HG02642 (cell line): Measurements from ENCODE around the gene CLSTN3.
"Not testable (repeated sequence)": the region's sequence is repeated elsewhere in the genome, so short reads cannot be mapped to it uniquely, and the experiment has no call there.

Source experiments
- ATAC-seq: cut with Tn5 transposase; IDR thresholded peaks from one replicate; pipeline ENCODE4 v1.9.1; 2021; ENCODE audit warnings: mild to moderate bottlenecking; ENCODE audit not compliant: unreplicated experiment, poor library complexity

Gene CLSTN3

DNA sequence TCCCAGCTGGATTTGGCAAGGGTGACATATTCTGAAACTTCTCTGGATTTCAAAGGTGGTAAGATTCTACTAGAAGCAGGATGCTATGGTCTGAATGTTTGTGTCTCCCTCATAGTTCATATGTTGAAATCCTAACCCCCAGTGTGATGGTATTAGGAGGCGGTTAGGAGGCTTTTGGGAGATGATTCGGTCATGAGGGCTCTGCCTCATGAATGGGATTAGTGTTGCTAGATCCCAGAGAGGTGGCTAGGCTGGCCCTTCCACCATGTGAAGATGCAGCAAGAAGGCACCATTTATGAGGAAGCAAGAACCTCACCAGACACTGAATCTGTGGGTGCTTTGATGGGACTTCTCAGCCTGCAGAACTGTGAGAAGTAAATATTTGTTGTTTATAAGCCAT is 48.3 kb downstream of the CLSTN3 start:
- no peak for ATAC-seq

DNA sequence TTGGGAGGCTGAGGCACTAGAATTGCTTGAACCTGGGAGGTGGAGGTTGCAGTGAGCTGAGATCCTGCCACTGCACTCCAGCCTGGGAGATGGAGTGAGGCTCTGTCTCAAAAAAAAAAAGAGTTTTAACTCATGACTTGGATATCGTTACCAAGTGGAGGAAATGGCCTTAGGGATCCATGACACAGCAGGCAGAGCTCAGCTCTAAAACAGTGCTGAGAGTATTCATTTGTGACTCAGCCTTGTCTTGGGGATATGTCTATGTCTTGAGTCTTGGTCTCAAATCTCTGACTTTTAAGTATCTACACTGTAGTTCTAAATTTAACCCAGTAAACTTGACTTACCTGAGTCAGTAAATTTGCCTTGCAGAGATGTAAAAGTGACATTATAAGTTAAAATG is 50.5 kb downstream of the CLSTN3 start:
- ATAC-seq, result no peak

DNA sequence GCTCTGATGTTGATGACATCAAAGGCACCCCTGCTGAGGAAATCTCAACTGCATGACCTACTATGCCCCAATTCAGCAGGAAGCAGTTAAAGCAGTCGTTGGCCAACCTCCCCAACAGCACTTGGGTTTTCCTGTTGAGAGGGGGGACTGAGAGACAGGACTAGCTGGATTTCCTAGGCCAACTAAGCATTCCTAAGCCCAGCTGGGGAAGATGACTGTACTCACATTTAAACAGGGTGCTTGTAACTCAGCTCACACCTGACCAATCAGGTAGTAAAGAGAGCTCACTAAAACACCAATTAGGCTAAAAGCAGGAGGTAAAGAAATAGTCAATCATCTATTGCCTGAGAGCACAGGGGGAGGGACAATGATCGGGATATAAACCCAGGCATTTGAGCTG is 55.9 kb downstream of the CLSTN3 start:
- ATAC-seq, result not testable (repeated sequence)

DNA sequence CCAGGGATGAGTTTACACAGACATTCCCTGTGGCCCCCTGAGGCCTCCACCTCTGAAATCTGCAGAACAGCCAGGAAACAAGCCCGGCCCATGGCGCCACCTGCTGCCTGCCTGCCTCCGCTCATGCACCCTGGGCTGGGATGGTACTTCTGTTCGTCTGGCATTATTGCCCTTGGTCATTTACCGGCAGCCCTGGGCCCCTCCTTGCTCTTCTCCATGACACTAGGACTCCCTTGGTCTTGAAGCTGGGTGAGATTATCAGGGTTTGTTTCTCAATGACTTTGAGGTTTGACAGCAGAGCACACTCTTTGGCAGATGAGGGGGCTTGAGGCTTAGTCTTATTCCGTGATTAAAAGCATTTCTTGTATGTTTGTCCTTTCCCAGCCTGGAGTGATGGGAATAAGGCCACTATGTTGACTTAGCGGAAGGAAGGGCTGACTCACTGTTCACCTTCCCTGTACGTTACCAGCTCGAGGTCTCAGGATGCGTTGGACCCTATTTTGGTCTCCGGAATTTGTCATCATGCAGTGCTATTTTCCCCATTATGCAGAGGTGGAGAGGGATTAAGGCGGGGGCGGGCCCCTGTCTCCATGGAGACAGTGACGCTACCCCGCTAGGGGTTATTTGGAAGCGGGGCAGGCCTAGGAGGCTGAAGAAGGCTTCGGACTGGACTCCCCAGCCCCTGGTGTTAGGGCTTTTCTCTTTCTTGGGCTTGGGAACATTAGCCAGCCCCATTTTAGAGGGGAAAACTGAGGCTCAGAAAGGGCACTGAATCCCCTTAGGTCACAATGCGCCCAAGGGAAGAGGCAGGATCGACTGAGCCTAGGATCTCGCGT is 58.6 kb downstream of the CLSTN3 start:
- peak; percentile 33 for ATAC-seq

DNA sequence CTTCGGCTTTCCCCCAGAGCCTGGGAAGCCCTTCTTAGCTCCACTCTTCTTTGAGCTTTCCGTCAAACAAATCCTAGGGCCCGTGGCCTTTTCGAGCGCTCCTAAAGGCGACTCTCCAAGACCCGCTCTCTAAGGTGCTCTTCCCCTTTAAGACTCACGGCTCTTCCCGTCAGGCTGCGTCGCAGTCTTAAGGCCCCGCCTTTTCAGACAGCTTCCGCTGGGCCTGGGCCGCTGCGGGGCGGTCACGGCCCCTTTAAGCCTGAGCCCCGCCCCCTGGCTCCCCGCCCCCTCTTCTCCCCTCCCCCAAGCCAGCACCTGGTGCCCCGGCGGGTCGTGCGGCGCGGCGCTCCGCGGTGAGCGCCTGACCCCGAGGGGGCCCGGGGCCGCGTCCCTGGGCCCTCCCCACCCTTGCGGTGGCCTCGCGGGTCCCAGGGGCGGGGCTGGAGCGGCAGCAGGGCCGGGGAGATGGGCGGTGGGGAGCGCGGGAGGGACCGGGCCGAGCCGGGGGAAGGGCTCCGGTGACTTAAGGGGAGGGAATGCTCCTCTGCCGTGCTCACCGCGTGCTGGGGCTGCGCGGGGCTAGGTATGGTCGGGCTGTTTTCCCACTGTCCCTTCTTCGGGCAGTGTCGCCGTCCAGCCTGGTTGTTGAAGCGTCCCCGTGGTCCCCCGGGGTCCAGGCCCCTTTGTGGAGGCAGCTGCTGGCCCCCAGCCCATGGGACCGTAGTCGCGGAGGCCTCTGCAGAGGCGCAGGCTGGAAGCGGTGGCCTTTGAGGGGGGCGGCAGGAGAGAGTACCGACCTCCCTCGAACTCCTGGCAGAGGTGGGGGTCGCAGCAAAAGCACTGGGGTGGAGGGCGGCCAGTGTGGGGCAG is 59.5 kb downstream of the CLSTN3 start, which contains the start of gene PEX5:
TSS of gene PEX5 (plus strand) at position 289 of the 870 bp plus-strand sequence. CDS start 692 bp downstream, outside the sequence.
- peak; percentile 98 for ATAC-seq

DNA sequence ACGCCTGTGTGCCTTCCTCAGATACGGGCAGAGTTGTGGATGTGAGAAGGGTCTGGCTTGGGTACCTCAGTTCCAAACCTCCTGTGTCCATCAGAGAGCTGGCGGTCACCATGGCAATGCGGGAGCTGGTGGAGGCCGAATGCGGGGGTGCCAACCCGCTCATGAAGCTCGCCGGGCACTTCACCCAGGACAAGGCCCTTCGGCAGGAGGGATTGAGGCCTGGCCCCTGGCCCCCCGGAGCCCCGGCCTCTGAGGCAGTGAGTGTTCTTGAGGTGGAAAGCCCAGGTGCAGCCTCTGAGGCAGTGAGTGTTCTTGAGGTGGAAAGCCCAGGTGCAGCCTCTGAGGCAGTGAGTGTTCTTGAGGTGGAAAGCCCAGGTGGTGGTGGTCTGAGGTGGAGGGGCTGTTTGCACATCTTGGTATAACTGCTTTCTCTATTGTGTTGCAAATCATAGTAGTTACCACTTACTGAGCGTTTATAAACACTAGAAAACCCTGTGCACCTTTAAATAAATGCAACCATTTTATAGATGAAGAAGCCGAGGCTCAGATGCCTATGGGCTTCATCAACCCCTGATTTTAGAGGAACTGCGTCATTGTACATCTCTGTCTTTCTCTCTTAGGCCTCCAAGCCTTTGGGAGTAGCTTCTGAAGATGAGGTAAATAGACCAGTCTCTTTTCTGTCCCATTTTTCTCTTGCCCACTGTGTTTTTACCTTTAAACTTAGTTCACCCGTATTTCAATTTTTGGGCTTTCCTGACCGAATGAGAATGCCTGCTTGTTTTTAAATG is 60.3 kb downstream of the CLSTN3 start:
- no peak for ATAC-seq

DNA sequence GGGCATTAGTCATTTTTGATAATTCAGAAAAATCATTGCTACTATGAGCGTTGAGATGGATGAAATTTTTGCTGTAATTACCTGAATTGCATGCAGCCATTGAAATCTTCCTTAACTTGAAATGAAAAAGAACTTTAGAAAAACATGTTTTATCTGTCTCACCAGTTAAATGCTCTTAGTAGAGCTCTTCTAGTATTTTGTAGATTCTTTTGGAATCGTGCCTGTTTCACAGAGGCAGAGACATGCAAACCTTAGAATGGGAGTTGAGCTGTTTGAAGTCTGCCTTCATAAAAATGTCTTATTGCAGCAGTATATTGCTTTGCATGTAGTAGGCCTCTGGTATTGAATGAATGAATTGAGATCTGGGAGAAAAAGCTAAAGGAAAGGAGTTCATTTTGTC is 63.5 kb downstream of the CLSTN3 start:
- ATAC-seq, result no peak

- ATAC-seq, result no peak
Measured at GRCh38 chr12:7197841-7198240, 67.7 kb downstream of the CLSTN3 start.

GRCh38 chr12:7203109-7203508 is 72.9 kb downstream of the CLSTN3 start:
- no peak for ATAC-seq

DNA sequence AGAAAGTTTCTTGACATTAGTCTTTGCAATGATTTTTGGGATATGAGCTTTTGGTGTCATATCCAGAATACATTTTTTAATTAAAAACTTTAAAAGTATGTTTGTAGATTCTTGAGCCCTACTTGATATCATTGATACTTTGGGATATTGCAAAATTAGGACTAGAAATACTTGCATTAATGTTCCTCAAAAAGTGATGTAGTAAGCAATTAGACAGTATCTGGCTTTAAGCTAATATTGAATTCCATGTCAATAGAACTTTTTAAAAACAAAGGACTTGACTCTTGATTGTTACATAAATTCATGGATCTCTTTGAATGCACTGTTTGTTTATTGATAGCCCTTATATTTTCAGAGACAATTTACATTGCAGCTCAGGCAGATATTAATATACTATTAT is 74.9 kb downstream of the CLSTN3 start:
- ATAC-seq, result no peak

DNA sequence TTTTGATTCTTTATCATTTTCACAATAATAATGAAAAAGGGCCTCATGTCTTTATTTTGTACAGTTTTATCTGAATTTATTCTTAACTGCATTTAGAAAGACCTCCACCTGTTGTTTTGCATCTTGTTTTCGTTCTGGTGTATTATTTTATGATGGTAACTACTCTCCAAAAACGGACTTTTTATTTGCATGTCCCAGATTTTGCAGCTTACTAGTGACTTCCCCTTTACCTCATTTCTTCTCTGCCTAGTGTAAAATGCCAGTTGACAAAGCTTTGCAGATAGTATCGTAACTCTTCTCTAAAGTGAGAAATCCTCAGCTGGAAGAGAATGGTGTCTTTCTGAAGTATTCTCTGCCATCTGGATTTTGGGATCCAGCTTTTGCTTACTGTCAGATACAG is 76.5 kb downstream of the CLSTN3 start:
- no peak for ATAC-seq

DNA sequence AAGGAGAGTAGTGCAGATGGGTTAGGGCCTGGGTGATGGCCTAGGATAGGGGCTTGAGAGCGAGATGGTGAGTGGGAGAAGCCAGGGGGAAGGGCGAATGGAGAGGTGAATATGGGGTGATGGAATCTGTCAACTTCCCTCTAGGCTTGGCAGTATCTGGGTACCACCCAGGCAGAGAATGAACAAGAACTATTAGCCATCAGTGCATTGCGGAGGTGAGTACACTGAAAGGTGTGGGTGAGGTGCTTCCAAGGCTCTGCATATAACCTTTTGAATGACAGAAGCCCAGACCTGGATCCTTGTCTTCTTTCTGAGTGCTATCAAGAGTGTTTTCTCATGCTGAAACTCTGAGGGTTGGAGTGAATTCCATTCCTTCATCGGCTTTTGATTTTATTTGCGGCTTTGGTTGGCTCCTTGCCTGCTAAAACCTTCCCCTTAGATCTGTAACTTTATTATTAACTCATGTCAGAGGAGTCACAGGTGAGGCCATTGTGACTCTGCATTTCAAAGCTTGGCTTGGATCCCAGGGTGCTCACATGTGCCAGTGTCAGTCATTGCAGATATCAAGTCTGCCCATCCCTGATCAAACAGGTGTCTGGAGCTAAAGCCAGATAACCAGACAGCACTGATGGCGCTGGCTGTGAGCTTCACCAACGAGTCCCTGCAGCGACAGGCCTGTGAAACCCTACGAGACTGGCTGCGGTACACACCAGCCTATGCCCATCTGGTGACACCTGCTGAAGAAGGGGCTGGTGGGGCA is 77.9 kb downstream of the CLSTN3 start:
- ATAC-seq, result no peak
